Urothelium cell line (cell line): ENCODE measurements around the gene ZFP2.
"Not testable (repeated sequence)": the region's sequence is repeated elsewhere in the genome, so short reads cannot be mapped to it uniquely, and the experiment has no call there.

Experiments
- DNase-seq: peaks from one replicate; pipeline ENCODE4 v3.0.0; 2011; ENCODE audit warnings: low spot score, mixed read lengths
- FAIRE-seq: peaks from 2 replicates; lab custom pipeline; 2011; peaks lifted over from hg19 to GRCh38; lab: Jason Lieb, UNC

Gene ZFP2

DNA sequence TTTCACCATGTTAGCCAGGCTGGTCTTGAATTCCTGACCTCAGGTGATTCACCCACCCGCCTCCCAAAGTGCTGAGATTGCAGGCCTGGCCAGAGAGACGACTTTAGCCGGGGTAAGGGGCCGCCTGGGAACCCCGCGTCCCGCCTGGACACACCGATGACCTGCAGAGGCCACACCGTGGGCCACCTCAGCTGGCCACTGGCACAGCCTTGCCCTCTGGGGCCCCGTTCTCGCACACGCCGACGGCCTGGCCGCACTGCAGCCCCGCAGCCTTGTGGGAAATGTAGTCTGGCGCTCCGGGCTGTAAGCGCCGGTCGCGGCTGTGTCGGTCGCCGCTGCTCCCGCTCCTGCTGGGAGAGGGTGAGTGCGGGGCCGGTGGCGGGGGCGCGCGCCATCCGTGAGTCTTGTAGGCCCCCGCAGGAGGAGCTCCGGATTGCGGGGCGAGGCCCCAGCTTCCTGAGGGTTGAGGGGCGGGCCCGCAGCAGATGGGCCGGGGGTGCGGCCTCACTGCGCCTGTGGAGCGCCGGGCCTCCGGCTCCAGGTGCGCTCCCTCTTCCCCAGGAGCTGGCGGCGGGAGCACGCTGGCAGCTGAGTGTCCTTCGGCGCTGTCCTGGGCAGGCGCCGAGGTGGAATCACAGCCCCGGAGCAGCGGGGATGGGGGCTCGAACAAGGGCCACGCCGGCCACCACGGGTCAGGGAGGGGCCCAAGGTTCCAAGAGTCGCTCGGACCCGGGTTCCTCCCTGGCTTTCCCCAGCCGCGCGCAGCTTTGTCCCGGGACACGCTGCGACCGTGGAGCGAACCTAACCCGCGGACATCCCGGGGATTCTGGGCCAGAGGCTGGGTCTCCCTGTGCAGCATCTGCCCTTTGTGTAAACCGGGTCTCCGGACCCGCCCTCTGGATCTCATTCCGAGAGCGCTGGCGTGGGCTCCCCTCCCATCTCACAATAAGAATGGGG lies at the start of gene ZFP2:
ZFP2 (plus strand) TSS at position 299 of the 957 bp plus-strand sequence. CDS start 35,401 bp downstream, outside the sequence.
- DNase-seq (no peak), FAIRE-seq (no peak)

DNA sequence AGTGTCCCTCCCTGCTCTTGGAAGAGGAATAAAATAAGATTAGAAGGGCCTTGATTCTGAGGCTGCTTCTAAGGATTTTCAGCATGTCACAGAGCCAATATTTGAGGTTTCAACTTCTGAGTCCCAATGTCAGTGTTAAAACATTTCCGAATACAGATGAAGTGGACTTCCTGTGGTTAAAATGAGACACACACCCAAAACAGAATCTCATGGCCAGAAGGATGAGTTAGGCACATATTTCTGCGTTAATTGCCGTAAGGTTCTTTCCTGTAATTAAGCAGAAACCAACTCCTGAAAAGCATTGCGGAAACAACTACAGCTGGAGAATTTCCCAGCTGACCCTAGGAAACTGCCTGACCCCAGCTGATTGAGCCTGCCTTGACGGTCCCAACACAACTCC lies 46.4 kb upstream of the ZFP2 start:
- no peak for FAIRE-seq
- no peak for DNase-seq

DNA sequence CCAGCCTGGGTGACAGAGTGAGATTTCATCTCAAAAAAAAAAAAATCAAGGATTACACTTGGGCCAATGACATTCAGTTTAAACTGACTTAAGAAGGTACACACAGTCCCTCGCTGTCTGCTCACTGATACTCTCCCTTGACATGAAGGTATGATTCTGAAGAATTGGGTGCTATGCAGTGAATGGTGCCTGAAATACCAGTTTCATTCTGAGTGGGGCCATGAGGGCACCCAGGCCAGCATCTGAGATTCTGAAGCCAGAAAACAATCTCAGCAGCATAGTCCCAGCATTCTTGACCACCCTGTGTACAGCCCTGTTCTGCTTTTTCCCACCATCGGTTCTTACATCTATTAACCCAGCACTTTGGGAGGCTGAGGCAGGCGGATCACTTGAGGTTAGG lies 43.8 kb upstream of the ZFP2 start:
- FAIRE-seq (no peak), DNase-seq (no peak)

DNA sequence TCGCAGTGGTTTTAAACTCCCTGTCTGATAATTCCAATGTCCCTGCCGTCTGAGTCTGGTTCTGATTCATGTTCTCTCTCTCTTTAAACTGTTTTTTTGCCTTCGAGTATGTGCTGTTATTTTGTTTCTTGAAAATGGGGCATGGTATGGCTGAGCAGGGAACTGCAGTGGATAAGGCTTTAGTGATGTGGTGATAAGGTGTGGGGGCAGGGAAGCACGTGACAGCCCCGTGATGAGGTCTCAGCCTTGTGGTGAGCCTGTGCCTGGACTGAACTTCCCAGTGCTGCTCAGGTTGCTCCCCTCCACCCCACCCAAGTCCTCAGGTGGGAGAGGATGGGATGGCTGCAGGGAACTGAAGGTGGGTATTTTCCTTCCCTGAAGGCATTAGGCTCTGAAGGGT lies 41.4 kb upstream of the ZFP2 start:
- DNase-seq (no peak), FAIRE-seq (no peak)

DNA sequence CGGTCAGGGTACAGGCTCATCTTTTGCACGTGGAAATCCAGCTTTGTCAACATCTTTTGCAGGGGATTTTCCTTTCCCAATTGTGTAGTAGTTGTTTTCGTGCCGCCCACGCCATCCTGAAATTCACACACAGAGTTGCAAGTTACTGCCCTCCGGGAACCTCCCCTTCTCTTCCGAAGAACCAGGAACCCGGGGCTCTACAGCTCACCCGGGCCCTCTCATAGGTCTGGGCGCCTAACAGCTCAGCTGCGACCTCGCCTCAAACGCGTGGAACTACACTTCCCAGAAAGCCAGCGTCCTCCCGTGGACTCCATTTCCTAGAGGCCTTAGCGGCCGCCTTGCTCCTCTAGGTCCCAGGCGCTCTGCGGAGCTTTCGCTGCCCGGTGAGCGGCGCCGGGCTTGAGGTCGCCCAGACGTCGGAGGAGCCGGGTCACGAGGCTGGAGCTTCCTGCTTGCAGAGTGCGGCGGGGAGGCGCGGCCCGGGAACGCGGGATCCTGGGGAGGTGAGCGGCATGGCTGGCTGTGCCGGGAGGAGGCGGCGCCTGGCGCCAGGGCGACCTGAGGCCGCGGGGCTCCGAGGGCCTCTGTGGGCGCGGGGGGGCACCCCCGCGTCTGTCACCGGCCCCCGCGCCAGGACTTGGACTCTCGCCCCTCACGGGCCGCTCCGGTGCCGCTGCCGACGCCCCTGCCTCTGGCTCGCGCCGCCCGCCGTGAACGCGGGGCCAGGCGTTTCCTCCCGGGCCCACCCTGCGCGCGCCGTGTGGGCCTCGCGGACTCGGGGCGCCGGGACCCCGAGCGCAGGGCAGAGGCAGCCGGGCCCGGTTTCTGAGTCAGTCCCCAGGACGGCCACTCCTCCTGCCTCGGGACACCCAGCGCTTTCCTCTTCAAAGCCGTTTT lies 35.8 kb upstream of the ZFP2 start, which contains the start of gene ZNF354B:
ZNF354B (plus strand) TSS at position 329 of the 897 bp plus-strand sequence. CDS start 1,095 bp downstream, outside the sequence.
- peak; percentile 86 for DNase-seq
- no peak for FAIRE-seq

DNA sequence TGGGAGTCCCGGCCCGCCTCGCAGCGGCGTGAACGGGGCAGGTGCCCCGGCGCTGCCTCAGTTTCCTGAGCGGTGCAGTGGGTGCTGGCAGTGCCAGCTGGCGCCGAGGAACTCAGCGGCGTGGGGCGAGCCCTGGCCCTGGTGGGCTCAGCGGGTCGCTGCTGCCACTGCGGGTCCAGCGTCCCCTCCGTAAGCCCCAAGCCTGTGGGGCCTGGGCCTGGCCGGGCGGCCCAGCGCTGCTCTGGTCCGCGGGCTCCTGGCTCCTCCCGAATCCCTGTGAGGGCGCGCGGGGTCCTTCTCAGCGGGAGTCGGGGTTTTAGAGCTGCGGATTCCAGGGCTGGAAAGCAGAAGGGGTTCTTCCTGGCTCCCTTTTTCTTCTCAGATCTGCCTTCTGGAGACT lies 35.1 kb upstream of the ZFP2 start:
- DNase-seq, FAIRE-seq: not testable (repeated sequence)

DNA sequence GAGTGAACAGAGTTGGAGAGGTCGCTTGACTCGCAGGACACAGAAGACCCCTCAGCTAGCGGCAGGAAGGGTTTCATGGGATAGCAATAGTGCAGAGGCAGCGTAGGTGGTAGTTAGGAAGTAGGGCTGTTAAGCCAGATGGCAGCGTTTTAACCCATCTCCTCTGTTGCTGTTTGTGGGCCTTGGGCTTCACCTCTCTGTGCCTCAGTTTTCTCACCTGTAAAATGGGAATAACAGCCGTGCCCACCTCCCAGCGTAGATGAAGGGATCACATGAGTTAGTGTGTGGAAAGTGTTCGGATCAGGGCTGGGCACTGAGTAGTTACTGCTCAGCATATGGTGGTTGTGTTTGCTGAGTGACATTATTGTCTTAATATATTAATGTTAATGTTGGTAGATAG lies 34.1 kb upstream of the ZFP2 start:
- no peak for FAIRE-seq
- no peak for DNase-seq

DNA sequence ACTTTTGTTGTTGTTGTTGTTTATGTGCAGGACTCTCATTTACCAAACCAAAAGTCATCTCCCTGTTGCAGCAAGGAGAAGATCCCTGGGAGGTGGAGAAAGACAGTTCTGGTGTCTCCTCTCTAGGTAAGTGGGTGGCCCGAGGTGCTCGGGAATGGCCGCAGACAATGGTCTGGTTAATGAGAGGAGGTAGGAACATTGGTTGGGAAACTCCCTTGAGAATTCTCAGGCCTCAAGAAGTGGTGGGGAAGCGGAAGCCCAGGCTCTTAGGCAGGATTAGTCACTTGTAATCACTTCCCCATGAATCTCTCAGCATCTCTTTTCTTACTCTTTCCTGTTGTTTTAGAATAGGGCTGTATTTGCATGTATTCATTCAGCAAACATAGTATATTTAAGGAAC lies 28.8 kb upstream of the ZFP2 start:
- DNase-seq (no peak), FAIRE-seq (no peak)

DNA sequence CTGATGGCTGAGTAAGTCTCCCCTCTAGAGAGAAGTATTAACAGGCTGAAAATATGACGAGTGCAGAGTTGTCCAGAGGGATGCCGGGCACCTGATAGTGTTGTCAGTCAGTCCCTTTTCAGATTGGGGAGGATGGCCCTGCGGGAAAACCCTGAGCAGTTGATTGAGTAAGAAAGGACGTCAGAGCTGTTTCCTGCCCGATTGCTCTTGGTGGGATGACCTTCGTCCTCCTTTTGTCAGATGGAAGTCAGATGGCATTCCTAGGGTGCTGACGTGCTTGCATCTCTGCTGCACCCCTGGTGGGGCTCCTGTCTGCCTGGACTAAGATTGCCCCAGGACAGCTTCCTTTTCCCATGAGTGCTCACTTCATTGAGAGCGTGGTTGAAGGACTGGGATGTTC lies 26.1 kb upstream of the ZFP2 start:
- FAIRE-seq (no peak), DNase-seq (no peak)

DNA sequence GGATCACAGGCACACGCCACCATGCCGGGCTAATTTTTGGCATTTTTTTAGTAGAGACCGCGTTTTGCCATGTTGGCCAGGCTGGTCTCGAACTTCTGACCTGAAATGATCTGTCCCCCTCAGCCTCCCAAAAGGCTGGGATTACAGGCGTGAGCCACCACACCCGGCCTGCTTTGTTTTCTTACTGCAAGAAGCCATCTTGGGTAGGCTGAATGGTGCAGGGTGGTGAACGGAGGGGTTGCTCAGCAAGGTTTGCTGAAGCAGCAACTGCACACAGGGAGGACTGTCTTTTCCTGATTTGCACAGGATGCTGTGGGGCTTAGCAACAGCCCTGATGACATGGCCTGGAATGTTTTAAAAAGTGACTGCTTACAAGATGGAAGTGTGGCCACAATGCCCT lies 25.3 kb upstream of the ZFP2 start:
- FAIRE-seq (no peak), DNase-seq (no peak)

DNA sequence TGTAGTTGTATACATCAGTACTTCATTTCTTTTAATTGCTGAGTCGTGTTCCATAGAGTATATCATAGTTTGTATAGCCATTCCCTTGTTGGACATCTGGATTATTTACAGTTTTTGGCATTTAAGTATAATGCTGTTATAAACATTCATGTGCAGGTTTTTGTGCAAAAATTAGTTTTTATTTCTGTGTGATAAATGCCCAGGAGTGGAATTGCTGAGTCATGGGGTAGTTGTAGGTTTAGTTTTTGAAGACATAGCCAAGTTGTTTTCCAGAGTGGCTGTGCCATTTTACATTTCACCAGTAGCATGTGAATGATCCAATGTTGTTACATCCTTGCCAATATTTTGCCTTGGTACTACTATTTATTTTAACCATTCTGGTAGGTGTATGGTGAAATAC lies 23.4 kb upstream of the ZFP2 start:
- DNase-seq: no peak
- FAIRE-seq: no peak

DNA sequence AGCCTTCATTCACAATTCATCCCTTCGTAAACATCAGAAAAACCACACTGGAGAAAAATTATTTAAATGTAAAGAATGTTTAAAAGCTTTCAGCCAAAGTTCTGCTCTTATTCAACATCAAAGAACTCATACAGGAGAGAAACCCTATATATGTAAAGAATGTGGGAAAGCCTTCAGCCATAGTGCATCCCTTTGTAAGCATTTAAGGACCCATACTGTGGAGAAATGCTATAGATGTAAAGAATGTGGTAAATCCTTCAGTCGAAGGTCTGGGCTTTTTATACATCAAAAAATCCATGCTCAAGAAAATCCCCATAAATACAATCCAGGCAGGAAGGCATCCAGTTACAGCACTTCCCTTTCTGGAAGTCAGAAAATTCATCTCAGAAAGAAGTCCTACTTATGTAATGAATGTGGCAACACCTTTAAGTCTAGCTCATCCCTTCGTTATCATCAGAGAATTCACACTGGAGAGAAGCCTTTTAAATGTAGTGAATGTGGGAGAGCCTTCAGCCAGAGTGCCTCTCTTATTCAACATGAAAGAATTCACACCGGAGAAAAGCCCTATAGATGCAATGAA lies 12.5 kb upstream of the ZFP2 start:
- FAIRE-seq: not testable (repeated sequence)

DNA sequence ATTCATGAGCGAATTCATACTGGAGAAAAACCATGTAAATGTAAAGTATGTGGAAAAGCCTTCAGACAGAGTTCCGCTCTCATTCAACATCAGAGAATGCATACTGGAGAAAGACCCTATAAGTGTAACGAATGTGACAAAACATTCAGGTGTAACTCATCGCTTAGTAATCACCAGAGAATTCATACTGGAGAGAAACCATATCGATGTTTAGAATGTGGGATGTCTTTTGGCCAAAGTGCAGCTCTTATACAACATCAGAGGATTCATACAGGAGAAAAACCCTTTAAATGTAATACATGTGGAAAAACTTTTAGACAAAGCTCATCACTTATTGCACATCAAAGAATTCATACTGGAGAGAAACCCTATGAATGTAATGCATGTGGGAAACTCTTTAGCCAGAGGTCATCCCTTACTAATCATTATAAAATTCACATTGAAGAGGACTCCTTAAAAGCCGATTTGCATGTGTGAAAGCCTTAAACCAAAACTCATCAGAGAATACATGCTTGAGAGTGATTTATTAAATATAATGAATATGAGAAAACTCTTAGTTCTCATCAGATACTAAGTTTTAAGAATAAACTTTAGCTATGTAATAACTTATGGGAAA lies 11.8 kb upstream of the ZFP2 start:
- FAIRE-seq: no peak
- DNase-seq: no peak

More for the DNA sequence above, 12.5 kb upstream of the ZFP2 start:
- not testable (repeated sequence) for DNase-seq

DNA sequence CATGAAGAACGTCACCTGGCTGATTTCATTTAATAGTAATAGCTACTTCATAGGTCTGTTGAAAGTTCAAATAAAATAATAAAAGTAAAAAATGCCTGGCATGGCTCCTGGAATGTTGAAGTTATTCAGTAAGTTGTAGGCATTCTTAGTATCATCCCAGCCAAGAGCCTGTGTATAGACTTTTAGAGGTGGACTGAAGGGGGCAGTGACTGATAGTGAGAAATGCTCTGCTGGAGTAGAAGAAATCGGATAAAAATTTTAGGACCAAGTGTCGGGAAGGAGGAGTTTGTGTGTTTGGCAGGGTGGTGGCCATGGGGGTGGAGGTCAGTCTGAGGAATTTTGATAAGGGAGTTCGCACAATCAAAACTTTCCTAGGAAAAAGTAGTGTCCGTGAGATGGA lies 3.6 kb downstream of the ZFP2 start:
- FAIRE-seq: no peak

DNA sequence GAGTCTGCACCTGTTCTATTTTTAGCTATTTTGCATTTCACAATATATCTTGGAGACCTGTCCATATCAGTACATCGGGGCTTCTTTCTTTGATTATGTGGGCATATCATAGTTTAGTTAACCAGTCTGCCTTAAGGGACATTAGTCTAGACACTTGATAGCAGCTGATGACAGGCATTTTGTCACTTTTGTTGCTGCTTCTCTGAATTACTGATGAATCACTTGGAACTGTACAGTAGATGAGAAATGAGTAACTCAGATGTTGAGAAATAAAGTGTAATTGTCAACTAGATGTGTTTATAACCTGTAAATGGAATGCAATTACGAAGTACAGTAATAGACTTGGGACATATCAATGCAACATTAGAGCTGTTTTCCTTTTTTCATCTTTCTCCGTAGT lies 7.1 kb downstream of the ZFP2 start:
- FAIRE-seq (no peak), DNase-seq (no peak)

More for the DNA sequence above, 3.6 kb downstream of the ZFP2 start:
- no peak for DNase-seq

DNA sequence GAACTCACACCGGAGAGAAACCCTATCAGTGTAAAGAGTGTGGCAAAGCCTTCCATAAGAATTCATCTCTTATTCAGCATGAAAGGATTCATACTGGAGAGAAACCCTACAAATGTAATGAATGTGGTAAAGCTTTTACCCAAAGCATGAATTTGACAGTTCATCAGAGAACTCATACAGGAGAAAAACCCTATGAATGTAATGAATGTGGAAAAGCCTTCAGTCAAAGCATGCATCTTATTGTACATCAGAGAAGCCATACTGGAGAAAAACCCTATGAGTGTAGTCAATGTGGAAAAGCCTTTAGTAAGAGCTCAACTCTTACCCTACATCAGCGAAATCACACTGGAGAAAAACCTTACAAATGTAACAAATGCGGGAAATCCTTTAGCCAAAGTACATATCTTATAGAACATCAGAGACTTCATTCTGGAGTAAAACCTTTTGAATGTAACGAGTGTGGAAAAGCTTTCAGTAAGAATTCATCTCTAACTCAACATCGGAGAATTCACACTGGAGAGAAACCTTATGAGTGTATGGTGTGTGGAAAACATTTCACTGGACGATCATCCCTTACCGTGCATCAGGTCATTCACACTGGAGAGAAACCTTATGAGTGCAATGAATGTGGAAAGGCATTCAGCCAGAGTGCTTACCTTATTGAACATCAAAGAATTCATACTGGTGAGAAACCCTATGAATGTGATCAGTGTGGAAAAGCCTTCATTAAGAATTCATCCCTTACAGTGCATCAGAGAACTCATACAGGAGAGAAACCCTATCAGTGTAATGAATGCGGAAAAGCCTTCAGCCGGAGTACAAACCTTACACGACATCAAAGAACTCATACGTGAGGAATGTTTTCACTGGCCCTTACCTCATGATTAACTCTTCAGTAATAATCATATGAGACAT lies 36.4 kb downstream of the ZFP2 start:
- FAIRE-seq (no peak), DNase-seq (no peak)

DNA sequence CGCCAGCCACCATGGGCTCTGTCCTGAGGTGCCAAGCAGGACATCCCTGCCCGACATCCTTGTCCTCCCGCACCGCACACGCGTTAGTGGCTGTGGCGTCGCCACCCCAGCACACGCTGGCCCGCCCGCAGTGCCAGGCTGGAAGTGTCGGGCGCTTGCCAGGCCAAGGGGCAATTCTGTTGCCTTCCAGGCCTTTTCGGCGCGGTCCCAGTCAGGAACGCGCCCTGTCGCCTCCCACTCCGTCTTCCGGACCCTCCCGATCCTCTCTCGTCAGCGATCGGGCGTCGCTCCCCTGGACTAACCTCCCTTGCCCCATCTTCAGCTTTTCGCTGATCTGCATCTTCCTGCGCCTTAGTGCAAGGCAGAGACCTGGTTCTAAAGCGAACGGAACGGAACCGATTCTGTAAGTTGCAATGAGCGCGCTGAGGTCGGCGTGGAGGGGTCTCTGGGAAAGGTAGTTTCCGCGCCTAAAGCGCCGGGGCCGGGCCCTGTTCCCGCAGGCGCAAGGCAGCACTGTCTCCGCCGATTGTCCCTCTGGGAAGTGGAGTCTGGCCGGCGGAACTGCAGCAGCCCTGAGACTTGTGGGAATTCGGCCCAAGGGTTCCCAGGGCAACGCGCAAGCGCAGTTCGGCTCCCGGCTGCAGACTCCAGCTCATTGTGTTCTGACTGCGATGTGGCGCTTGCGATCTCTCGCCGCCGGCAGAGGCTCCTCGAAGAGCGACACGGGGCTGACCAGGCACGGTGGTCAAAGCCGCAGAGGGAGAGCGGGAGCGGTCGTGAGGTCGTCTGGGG lies 45.1 kb downstream of the ZFP2 start, which contains the start of gene ZNF454:
ZNF454 (plus strand) TSS at position 630 of the 792 bp plus-strand sequence. CDS start 1,594 bp downstream, outside the sequence.
- DNase-seq: peak; percentile 93
- no peak for FAIRE-seq

DNA sequence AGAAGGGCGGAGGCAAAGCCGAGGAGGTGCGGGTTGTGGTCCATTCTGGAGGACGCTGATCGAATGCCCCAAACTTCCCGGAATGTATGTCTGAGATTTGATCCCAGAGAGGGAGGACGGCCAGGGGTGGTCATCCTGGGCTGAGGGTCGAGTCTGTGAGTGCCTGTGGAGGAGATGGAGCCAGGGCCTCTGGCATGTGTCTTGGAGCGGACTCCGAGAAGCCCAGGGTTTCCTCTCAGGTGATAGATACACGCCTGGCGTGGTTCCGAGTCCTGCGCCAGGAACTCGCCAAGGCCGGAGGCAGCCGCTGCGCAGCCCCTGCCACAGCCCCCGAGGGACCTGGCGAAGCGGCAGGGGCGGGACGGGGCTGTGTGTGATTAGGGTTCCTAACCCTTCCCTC lies 45.6 kb downstream of the ZFP2 start:
- FAIRE-seq (no peak), DNase-seq (no peak)
